Brain microvascular endothelial cell (primary cell): ENCODE measurements around the gene RPF1.
"Not testable (repeated sequence)": the region's sequence is repeated elsewhere in the genome, so short reads cannot be mapped to it uniquely, and the experiment has no call there.

ENCODE experiments used
- DNase-seq: peaks from one replicate; pipeline ENCODE4 v3.0.0-alpha.2; 2020
- H3K27ac ChIP-seq: fragments of 250-450 bp; sonication (Bioruptor Pico); 2 replicates; pipeline ENCODE4 v1.5.1; 2020; ENCODE audit warnings: mild to moderate bottlenecking, moderate library complexity
- H3K27me3 ChIP-seq: fragments of 250-450 bp; sonication (Bioruptor Pico); replicated peaks from 2 replicates; pipeline ENCODE4 v1.5.1; 2020; ENCODE audit warnings: mild to moderate bottlenecking
- H3K36me3 ChIP-seq: fragments of 250-450 bp; sonication (Bioruptor Pico); replicated peaks from 2 replicates; pipeline ENCODE4 v1.5.1; 2020; ENCODE audit warnings: mild to moderate bottlenecking
- H3K4me3 ChIP-seq: 2 replicates; pipeline ENCODE4 v1.5.1; 2011; ENCODE audit warnings: low read depth, mild to moderate bottlenecking, control low read depth, low read length, moderate library complexity
- CTCF ChIP-seq: IDR thresholded peaks from 2 replicates; pipeline ENCODE4 v1.5.1; 2011; ENCODE audit warnings: low read depth, mild to moderate bottlenecking, moderate library complexity, low read length, control low read depth, inconsistent platforms; ENCODE audit errors: missing control alignments
- in situ Hi-C: cut with HindIII; loops from 2 replicates; pipeline ENCODE4 v1.10.0; 2017; ENCODE audit warnings: low sequenced_read_pairs, low pct_ligation_motif_present

Gene RPF1

DNA sequence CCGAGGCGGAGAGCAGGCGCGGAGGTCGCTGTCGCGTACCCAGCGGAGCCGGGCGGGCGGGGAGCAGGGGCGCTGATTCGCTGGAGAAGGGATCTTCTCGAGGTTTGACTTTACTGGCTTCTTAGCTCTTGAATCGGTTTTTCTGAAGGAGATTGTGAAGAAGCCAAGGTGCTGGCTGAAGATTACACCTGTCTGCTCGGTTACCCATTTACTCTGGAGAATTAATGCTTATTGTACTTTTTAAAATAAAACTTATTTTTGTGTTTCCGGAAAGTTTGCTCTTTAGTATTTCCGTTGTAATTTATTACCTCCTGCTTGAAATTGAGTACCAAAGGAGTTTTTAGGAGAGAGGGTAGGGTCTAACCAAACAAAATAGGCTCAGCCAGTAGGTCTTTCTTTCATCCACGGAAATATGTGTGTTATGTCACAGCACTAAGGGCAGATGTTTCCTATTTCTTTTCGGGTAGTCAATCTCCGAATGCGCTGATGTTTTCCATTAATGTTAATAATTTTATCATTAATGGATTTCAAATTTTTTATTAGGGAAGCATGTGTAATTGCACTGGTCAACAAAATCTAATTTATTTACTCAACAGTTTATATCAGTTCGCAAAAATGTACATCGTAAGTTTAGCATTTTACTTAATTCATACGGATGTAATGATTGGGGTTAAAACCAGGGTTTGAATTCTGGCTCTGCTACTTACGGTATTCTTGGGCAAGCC lies 27.8 kb downstream of the RPF1 start:
- no peaks in the 10 kb centered on the region for H3K27me3 ChIP-seq
- no peak for TF ChIP-seq CTCF
- no peaks in the 10 kb centered on the region for H3K36me3 ChIP-seq
- in situ Hi-C loops: no loop called here
- H3K27ac ChIP-seq: peak overlapping the region; percentile 93
- peak overlapping the region; percentile 91 for H3K4me3 ChIP-seq
- no peak for DNase-seq

- DNase-seq, H3K36me3 ChIP-seq, H3K4me3 ChIP-seq, in situ Hi-C loops, H3K27ac ChIP-seq, H3K27me3 ChIP-seq: not testable (repeated sequence)
Measured at GRCh38 chr1:84507887-84508286, 28.8 kb downstream of the RPF1 start.

- Histone ChIP-seq H3K27ac (no peak overlapping the region), H3K4me3 (no peak overlapping the region), H3K36me3 (no peaks in the 10 kb centered on the region), H3K27me3 (no peaks in the 10 kb centered on the region)
- in situ Hi-C loops: no loop called here
- DNase-seq: no peak
- TF ChIP-seq CTCF: no peak
Measured at GRCh38 chr1:84508510-84508909, 29.4 kb downstream of the RPF1 start.

DNA sequence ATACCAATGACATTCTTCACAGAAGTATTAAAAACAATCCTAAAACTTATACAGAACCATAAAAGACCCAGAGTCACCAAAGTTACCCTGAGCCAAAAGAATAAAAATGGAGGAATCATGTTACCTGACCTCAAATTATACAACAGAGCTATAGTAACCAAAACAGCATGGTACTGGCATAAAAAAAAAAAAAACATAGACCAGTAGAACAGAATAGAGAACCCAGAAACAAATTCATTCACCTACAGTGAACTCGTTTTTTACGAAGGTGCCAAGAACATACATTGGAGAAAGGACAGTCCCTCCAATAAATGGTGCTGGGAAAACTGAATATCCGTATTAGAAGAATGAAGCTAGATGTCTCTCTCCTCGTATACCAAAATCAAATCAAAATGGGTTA lies 30.0 kb downstream of the RPF1 start:
- no peak overlapping the region for H3K27ac ChIP-seq
- no peak for TF ChIP-seq CTCF
- DNase-seq: no peak
- in situ Hi-C loops: no loop called here
- H3K36me3 ChIP-seq: no peaks in the 10 kb centered on the region
- H3K4me3 ChIP-seq: no peak overlapping the region
- no peaks in the 10 kb centered on the region for H3K27me3 ChIP-seq

DNA sequence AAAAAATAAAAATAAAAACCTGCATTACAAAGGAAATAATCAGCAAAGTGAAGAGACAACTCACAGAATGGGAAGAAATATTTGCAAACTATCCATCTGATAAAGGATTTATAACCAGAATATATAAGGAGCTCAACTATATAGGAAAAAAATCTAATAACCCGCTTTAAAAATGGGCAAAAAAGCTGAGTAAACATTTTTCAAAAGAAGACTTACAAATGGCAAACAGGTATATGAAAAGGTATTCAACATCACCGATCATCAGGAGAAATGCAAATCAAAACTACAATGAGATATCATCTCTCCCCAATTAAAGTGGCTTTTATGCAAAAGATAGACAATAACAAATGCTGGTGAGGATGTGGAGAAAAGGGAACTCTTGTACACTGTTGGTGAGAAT lies 31.1 kb downstream of the RPF1 start:
- Histone ChIP-seq H3K27me3 (no peaks in the 10 kb centered on the region), H3K4me3 (no peak overlapping the region), H3K27ac (no peak overlapping the region), H3K36me3 (no peaks in the 10 kb centered on the region)
- TF ChIP-seq CTCF: no peak
- in situ Hi-C loops: no loop called here
- no peak for DNase-seq

DNA sequence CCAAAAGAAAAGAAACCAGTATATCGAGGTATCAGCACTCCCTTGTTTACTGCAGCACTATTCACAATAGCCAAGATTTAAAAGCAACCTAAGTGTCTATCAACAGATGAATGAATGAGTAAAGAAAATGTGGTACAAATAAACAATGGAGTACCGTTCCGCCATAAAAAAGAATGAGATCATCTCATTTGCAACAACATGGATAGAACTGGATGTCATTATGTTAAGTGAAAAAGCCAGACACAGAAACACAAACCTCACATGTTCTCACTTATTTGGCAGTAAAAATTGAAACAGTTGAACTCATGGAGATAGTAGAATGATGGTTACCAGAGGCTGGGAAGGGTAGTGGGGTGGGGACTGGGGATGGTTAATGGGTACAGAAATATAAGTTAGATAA lies 31.6 kb downstream of the RPF1 start:
- TF ChIP-seq CTCF: no peak
- in situ Hi-C loops: no loop called here
- DNase-seq: no peak
- no peaks in the 10 kb centered on the region for H3K27me3 ChIP-seq
- no peak overlapping the region for H3K4me3 ChIP-seq
- no peak overlapping the region for H3K27ac ChIP-seq
- no peaks in the 10 kb centered on the region for H3K36me3 ChIP-seq
